ENCODE results near the gene GAS2. TPM values are rescaled to one million over a fixed set of nuclear protein-coding genes. Genes with fewer than 3 reads are reported as not detected.
A peak's percentile ranks its signal among the peaks of the same experiment; 100 is the strongest.
"Not testable (repeated sequence)": the region's sequence is repeated elsewhere in the genome, so short reads cannot be mapped to it uniquely, and the experiment has no call there.

GAS2 gene
- total and polyA plus RNA-seq, 4 donors: 0.58 to 9.8 (median 1.2) TPM

GRCh38 chr11:22640862-22641261, 25.5 kb upstream of the GAS2 start:
- WGBS, 2 donors: 93 to 95% methylated on average over 2 of the region's 2 CpGs
- TF ChIP-seq CTCF (IDR thresholded peaks at IDR 0.05; ENCODE audit: control extremely low read depth, extremely low read depth): no peak
- no peaks in the 10 kb centered on the region for H3K27me3 ChIP-seq (ENCODE audit: control insufficient read depth in 3 of 3, insufficient read depth in 3 of 3, low read length in 2 of 3)
- no peaks in the 10 kb centered on the region for H3K9me3 ChIP-seq (ENCODE audit: control insufficient read depth in 4 of 4, insufficient read depth in 3 of 4, low read length in 3 of 4)
- H3K4me1 ChIP-seq (ENCODE audit: control insufficient read depth in 5 of 5, insufficient read depth in 5 of 5, low read length in 5 of 5): no peaks in the 10 kb centered on the region
- no peak overlapping the region for H3K4me3 ChIP-seq
- no peak for DNase-seq
- no peak overlapping the region for H3K9ac ChIP-seq (ENCODE audit: insufficient read depth in 1 of 2, low read length in 2 of 2)
- no peak for ATAC-seq (ENCODE audit: insufficient read depth, low FRiP score)
- H3K36me3 ChIP-seq (ENCODE audit: control insufficient read depth in 4 of 4, insufficient read depth in 4 of 4, low read length in 4 of 4): peaks cover 0 to 2% (median 0%) of the 10 kb centered on the region in 4 donors
- H3K27ac ChIP-seq (ENCODE audit: low read depth in 1 of 2, low read length in 1 of 2): no peak overlapping the region

GRCh38 chr11:22641559-22641958, 24.9 kb upstream of the GAS2 start:
- no peak overlapping the region for H3K4me3 ChIP-seq
- no peak overlapping the region for H3K27ac ChIP-seq (ENCODE audit: low read depth in 1 of 2, low read length in 1 of 2)
- H3K27me3 ChIP-seq (ENCODE audit: control insufficient read depth in 3 of 3, insufficient read depth in 3 of 3, low read length in 2 of 3): no peaks in the 10 kb centered on the region
- TF ChIP-seq CTCF (IDR thresholded peaks at IDR 0.05; ENCODE audit: control extremely low read depth, extremely low read depth): no peak
- no peak for DNase-seq
- no peak overlapping the region for H3K9ac ChIP-seq (ENCODE audit: insufficient read depth in 1 of 2, low read length in 2 of 2)
- H3K9me3 ChIP-seq (ENCODE audit: control insufficient read depth in 4 of 4, insufficient read depth in 3 of 4, low read length in 3 of 4): no peaks in the 10 kb centered on the region
- no peak for ATAC-seq (ENCODE audit: insufficient read depth, low FRiP score)
- no peaks in the 10 kb centered on the region for H3K4me1 ChIP-seq (ENCODE audit: control insufficient read depth in 5 of 5, insufficient read depth in 5 of 5, low read length in 5 of 5)
- H3K36me3 ChIP-seq (ENCODE audit: control insufficient read depth in 4 of 4, insufficient read depth in 4 of 4, low read length in 4 of 4): peaks cover 0 to 2% (median 0%) of the 10 kb centered on the region in 4 donors

- 82 to 94% methylated on average over 13 to 15 of the region's 15 CpGs for WGBS, 2 donors
- H3K36me3 ChIP-seq (ENCODE audit: control insufficient read depth in 4 of 4, insufficient read depth in 4 of 4, low read length in 4 of 4); H3K4me3 ChIP-seq; ATAC-seq (ENCODE audit: insufficient read depth, low FRiP score); DNase-seq; H3K4me1 ChIP-seq (ENCODE audit: control insufficient read depth in 5 of 5, insufficient read depth in 5 of 5, low read length in 5 of 5); H3K9me3 ChIP-seq (ENCODE audit: control insufficient read depth in 4 of 4, insufficient read depth in 3 of 4, low read length in 3 of 4); H3K9ac ChIP-seq (ENCODE audit: insufficient read depth in 1 of 2, low read length in 2 of 2); H3K27me3 ChIP-seq (ENCODE audit: control insufficient read depth in 3 of 3, insufficient read depth in 3 of 3, low read length in 2 of 3); H3K27ac ChIP-seq (ENCODE audit: low read depth in 1 of 2, low read length in 1 of 2): not testable (repeated sequence)
Measured at GRCh38 chr11:22652346-22652745, 14.1 kb upstream of the GAS2 start.

- H3K9me3 ChIP-seq (ENCODE audit: control insufficient read depth in 4 of 4, insufficient read depth in 3 of 4, low read length in 3 of 4): no peaks in the 10 kb centered on the region
- no peak overlapping the region for H3K4me3 ChIP-seq
- ATAC-seq (ENCODE audit: insufficient read depth, low FRiP score) (no peak), DNase-seq (peak in 1 of 3 donors; percentile 46)
- TF ChIP-seq CTCF (IDR thresholded peaks at IDR 0.05; ENCODE audit: control extremely low read depth, extremely low read depth): no peak
- H3K27me3 ChIP-seq (ENCODE audit: control insufficient read depth in 3 of 3, insufficient read depth in 3 of 3, low read length in 2 of 3): no peaks in the 10 kb centered on the region
- no peak overlapping the region for H3K9ac ChIP-seq (ENCODE audit: insufficient read depth in 1 of 2, low read length in 2 of 2)
- H3K36me3 ChIP-seq (ENCODE audit: control insufficient read depth in 4 of 4, insufficient read depth in 4 of 4, low read length in 4 of 4): no peaks in the 10 kb centered on the region
- no peak overlapping the region for H3K27ac ChIP-seq (ENCODE audit: low read depth in 1 of 2, low read length in 1 of 2)
- H3K4me1 ChIP-seq (ENCODE audit: control insufficient read depth in 5 of 5, insufficient read depth in 5 of 5, low read length in 5 of 5): no peaks in the 10 kb centered on the region
Measured at GRCh38 chr11:22656130-22656529, 10.3 kb upstream of the GAS2 start.

All from lung (tissue), 12 donors.